Mesenchymal stem cell (in vitro differentiated cells and primary cell): ENCODE data around the gene MRPL20.

Source experiments
- DNase-seq: peaks from one replicate; pipeline ENCODE4 v3.0.0-alpha.2; 2013
- H2AFZ ChIP-seq: one replicate; pipeline ENCODE4 v1.6.1; 2013; ENCODE audit warnings: low read depth, mild to moderate bottlenecking, control low read depth, inconsistent platforms, low read length, moderate library complexity
- H2AK5ac ChIP-seq: 2 replicates; pipeline ENCODE4 v1.6.1; 2013; ENCODE audit warnings: low read length, moderate library complexity, mild to moderate bottlenecking, inconsistent platforms; ENCODE audit not compliant: severe bottlenecking
- H2BK120ac ChIP-seq: one replicate; pipeline ENCODE4 v1.6.1; 2013; ENCODE audit warnings: low read depth, mild to moderate bottlenecking, inconsistent platforms, low read length, moderate library complexity
- H2BK12ac ChIP-seq, 2 experiments: one replicate each; pipeline ENCODE4 v1.6.1; 2013; ENCODE audit warnings: inconsistent platforms in 2 of 2, low read length in 2 of 2, mild to moderate bottlenecking in 2 of 2, moderate library complexity in 2 of 2, control low read depth in 1 of 2
- H2BK15ac ChIP-seq: one replicate; pipeline ENCODE4 v1.6.1; 2013; ENCODE audit warnings: mild to moderate bottlenecking, low read depth, inconsistent platforms; ENCODE audit not compliant: poor library complexity, severe bottlenecking
- H2BK5ac ChIP-seq: 2 replicates; pipeline ENCODE4 v1.6.1; 2013; ENCODE audit warnings: low read depth, mild to moderate bottlenecking, low read length, control low read depth, inconsistent platforms; ENCODE audit not compliant: poor library complexity, severe bottlenecking
- H3K14ac ChIP-seq, 2 experiments: one replicate each; pipeline ENCODE4 v1.6.1; 2013; ENCODE audit warnings: inconsistent platforms in 2 of 2, low read length in 2 of 2, control low read depth in 1 of 2, mild to moderate bottlenecking in 1 of 2, moderate library complexity in 1 of 2
- H3K18ac ChIP-seq, 2 experiments: one replicate each; pipeline ENCODE4 v1.6.1; 2013; ENCODE audit warnings: inconsistent platforms in 2 of 2, low read length in 2 of 2, control low read depth in 1 of 2, low read depth in 1 of 2, mild to moderate bottlenecking in 1 of 2
- H3K23ac ChIP-seq, 2 experiments: one replicate each; pipeline ENCODE4 v1.6.1; 2013; ENCODE audit warnings: inconsistent platforms in 2 of 2, low read length in 2 of 2, mild to moderate bottlenecking in 2 of 2, moderate library complexity in 2 of 2, control low read depth in 1 of 2
- H3K27ac ChIP-seq: 2 replicates; pipeline ENCODE4 v1.5.1; 2013; ENCODE audit warnings: mild to moderate bottlenecking, moderate library complexity, low read length, control low read depth, inconsistent platforms; ENCODE audit not compliant: poor library complexity, severe bottlenecking
- H3K27me3 ChIP-seq, 2 experiments: 2 replicates each; pipeline versions ENCODE4 v1.6.1 to v1.7.0; 2013; ENCODE audit warnings: low read length in 2 of 2, mild to moderate bottlenecking in 2 of 2, moderate library complexity in 2 of 2, control low read depth in 1 of 2, inconsistent platforms in 1 of 2; ENCODE audit not compliant: control insufficient read depth in 1 of 2, insufficient read depth in 1 of 2
- H3K36me3 ChIP-seq, 2 experiments: 2 replicates each; pipeline versions ENCODE4 v1.6.1 to v1.7.0; 2013; ENCODE audit warnings: low read length in 2 of 2, control low read depth in 1 of 2, inconsistent platforms in 1 of 2, low read depth in 1 of 2, mild to moderate bottlenecking in 1 of 2; ENCODE audit not compliant: insufficient read depth in 2 of 2, control insufficient read depth in 1 of 2
- H3K4ac ChIP-seq, 2 experiments: one replicate each; pipeline ENCODE4 v1.6.1; 2013; ENCODE audit warnings: inconsistent platforms in 2 of 2, low read length in 2 of 2, mild to moderate bottlenecking in 2 of 2, moderate library complexity in 2 of 2, control low read depth in 1 of 2, low read depth in 1 of 2
- H3K4me1 ChIP-seq: 2 replicates; pipeline ENCODE4 v1.6.1; 2013; ENCODE audit warnings: low read depth, low read length, control low read depth; ENCODE audit not compliant: control insufficient read depth, insufficient read depth
- H3K4me2 ChIP-seq: 2 replicates; pipeline ENCODE4 v1.6.1; 2013; ENCODE audit warnings: low read length, mild to moderate bottlenecking, inconsistent platforms; ENCODE audit not compliant: poor library complexity, severe bottlenecking
- H3K4me3 ChIP-seq, 2 experiments: 2 replicates each; pipeline versions ENCODE4 v1.5.1 to v1.7.0; 2013; ENCODE audit warnings: low read length in 2 of 2, mild to moderate bottlenecking in 2 of 2, control low read depth in 1 of 2, low read depth in 1 of 2; ENCODE audit not compliant: insufficient read depth in 1 of 2
- H3K79me1 ChIP-seq: replicated peaks from 2 replicates; pipeline ENCODE4 v1.6.1; 2013; ENCODE audit warnings: mild to moderate bottlenecking, control low read depth, low read length, inconsistent platforms; ENCODE audit not compliant: poor library complexity, severe bottlenecking
- H3K9ac ChIP-seq: 2 replicates; pipeline ENCODE4 v1.7.0; 2013; ENCODE audit warnings: mild to moderate bottlenecking, low read length, moderate library complexity
- H3K9me3 ChIP-seq: 2 replicates; pipeline ENCODE4 v1.7.0; 2013; ENCODE audit warnings: mild to moderate bottlenecking, low read length; ENCODE audit not compliant: control insufficient read depth
- H4K8ac ChIP-seq: one replicate; pipeline ENCODE4 v1.6.1; 2013; ENCODE audit warnings: inconsistent platforms, mild to moderate bottlenecking, low read length, moderate library complexity
- H4K91ac ChIP-seq: one replicate; pipeline ENCODE4 v1.6.1; 2013; ENCODE audit warnings: mild to moderate bottlenecking, low read length, inconsistent platforms
- WGBS: methylation state at CpG from one replicate; pipeline ENCODE4 v1.1.7; 2013; ENCODE audit warnings: mixed read lengths; 5-methylcytosine and 5-hydroxymethylcytosine counted together

MRPL20 gene

GRCh38 chr1:1353389-1354151 is 53.5 kb downstream of the MRPL20 start:
- no peak overlapping the region for H3K4ac ChIP-seq
- H3K9ac ChIP-seq = peak overlapping the region; percentile 53
- no peak for DNase-seq
- H3K27me3 ChIP-seq = no peaks in the 10 kb centered on the region
- H4K91ac ChIP-seq = no peak overlapping the region
- peak overlapping the region; percentile 13 for H3K27ac ChIP-seq
- H2BK12ac ChIP-seq = peak overlapping the region in 1 of 2 experiments; percentile 15
- no peak overlapping the region for H2AK5ac ChIP-seq
- no peaks in the 10 kb centered on the region for H3K9me3 ChIP-seq
- H2BK120ac ChIP-seq = no peak overlapping the region
- peaks cover 3% of the 10 kb centered on the region for H3K79me1 ChIP-seq
- H2AFZ ChIP-seq = no peak overlapping the region
- H3K36me3 ChIP-seq = peaks cover 32 to 44% of the 10 kb centered on the region in 2 experiments
- H3K23ac ChIP-seq = peak overlapping the region in 1 of 2 experiments; percentile 48
- H2BK5ac ChIP-seq = no peak overlapping the region
- no peak overlapping the region for H3K14ac ChIP-seq
- H3K4me1 ChIP-seq = peaks cover 61% of the 10 kb centered on the region
- H2BK15ac ChIP-seq = no peak overlapping the region
- H3K4me2 ChIP-seq = peak overlapping the region; percentile 32
- peak overlapping the region; percentile 5 for H4K8ac ChIP-seq
- H3K18ac ChIP-seq = peak overlapping the region in 1 of 2 experiments; percentile 29
- peak overlapping the region; percentile 21 to 64 for H3K4me3 ChIP-seq
- 74% methylated on average over 27 of the region's 28 CpGs for WGBS

DNA sequence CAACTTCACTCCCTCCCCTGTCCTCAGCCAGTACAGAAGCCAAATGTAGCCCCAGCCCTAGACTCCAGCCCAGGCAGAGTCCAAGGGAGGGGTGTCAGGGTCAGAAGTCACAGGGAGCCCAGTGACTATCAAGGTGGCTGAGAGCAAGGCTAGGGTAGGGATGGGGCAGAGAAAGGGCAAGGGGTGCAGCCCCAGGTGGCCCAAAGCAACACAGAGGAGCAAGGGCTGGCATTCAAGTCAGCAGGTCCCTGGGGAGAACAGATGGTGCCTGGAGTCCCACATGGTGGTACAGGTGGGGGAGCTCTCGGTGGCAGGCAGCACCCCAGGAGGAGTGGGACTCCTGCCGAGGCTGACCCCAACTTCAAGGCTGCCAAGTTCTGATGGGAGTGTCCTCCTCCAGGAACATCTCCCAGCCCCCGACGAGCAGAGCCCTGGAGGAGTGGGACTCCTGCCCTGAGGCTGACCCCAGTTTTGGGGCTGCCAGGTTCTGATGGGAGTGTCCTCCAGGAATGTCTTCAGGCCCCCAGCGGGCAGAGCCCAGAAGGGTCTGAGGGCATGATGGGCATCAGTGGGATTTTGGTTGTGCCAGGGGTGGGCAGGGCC is 54.2 kb downstream of the MRPL20 start:
- Histone ChIP-seq H2BK12ac (peak overlapping the region in 1 of 2 experiments; percentile 29), H3K14ac (no peak overlapping the region), H3K27me3 (no peaks in the 10 kb centered on the region), H3K4ac (no peak overlapping the region), H3K9ac (peak overlapping the region; percentile 53), H3K36me3 (peaks cover 32 to 44% of the 10 kb centered on the region in 2 experiments), H4K8ac (no peak overlapping the region), H3K4me3 (peak overlapping the region in 1 of 2 experiments; percentile 55), H4K91ac (no peak overlapping the region), H2AFZ (no peak overlapping the region), H3K9me3 (no peaks in the 10 kb centered on the region), H3K23ac (peak overlapping the region in 1 of 2 experiments; percentile 48), H2BK15ac (no peak overlapping the region), H2BK120ac (no peak overlapping the region), H3K79me1 (peaks cover 3% of the 10 kb centered on the region), H2AK5ac (peak overlapping the region; percentile 2), H3K18ac (no peak overlapping the region), H2BK5ac (no peak overlapping the region), H3K4me1 (peaks cover 64% of the 10 kb centered on the region), H3K27ac (no peak overlapping the region), H3K4me2 (no peak overlapping the region)
- no peak for DNase-seq
- WGBS = 60% methylated on average over 4 of the region's 5 CpGs
